WTC11 (cell line): ENCODE measurements around the gene CXorf65.

Experiments
- ARID4B ChIP-seq: sonication (generic); formaldehyde crosslinking; IDR thresholded peaks from 2 replicates; pipeline ENCODE4 v1.8.0; 2023; ENCODE audit warnings: missing genetic modification reagents, mild to moderate bottlenecking, borderline replicate concordance
- ATF2 ChIP-seq: sonication (generic); formaldehyde crosslinking; IDR thresholded peaks from 2 replicates; pipeline ENCODE4 v1.8.1; 2022; ENCODE audit warnings: low read depth, missing genetic modification reagents, borderline replicate concordance
- CREM ChIP-seq: sonication (generic); formaldehyde crosslinking; IDR thresholded peaks from 2 replicates; pipeline ENCODE4 v1.8.1; 2022; ENCODE audit warnings: mild to moderate bottlenecking, missing genetic modification reagents, moderate library complexity
- CTCF ChIP-seq: fragments of 200-600 bp; IDR thresholded peaks from 2 replicates; pipeline ENCODE4 v1.8.0; 2022; ENCODE audit warnings: antibody characterized with exemption
- GABPB1 ChIP-seq: sonication (generic); formaldehyde crosslinking; IDR thresholded peaks from 2 replicates; pipeline ENCODE4 v1.8.1; 2023; ENCODE audit warnings: mild to moderate bottlenecking, missing genetic modification reagents
- GRHL2 ChIP-seq: fragments of 250-450 bp; sonication (Bioruptor Pico); IDR thresholded peaks from 2 replicates; pipeline ENCODE4 v1.8.0; 2022; ENCODE audit warnings: mild to moderate bottlenecking, moderate library complexity; ENCODE audit not compliant: insufficient replicate concordance, severe bottlenecking
- JUN ChIP-seq: sonication (generic); formaldehyde crosslinking; IDR thresholded peaks from 2 replicates; pipeline ENCODE4 v1.8.0; 2023; ENCODE audit warnings: mild to moderate bottlenecking, missing genetic modification reagents
- MAX ChIP-seq: sonication (generic); formaldehyde crosslinking; IDR thresholded peaks from 2 replicates; pipeline ENCODE4 v1.8.0; 2022; ENCODE audit warnings: mild to moderate bottlenecking, missing genetic modification reagents
- MLX ChIP-seq: sonication (generic); formaldehyde crosslinking; IDR thresholded peaks from 2 replicates; pipeline ENCODE4 v1.8.1; 2023; ENCODE audit warnings: mild to moderate bottlenecking, missing genetic modification reagents, moderate library complexity
- NR1H2 ChIP-seq: sonication (generic); formaldehyde crosslinking; IDR thresholded peaks from 2 replicates; pipeline ENCODE4 v1.9.0; 2021; ENCODE audit warnings: mild to moderate bottlenecking, moderate library complexity, missing genetic modification reagents
- RELA ChIP-seq: sonication (generic); formaldehyde crosslinking; IDR thresholded peaks from 2 replicates; pipeline ENCODE4 v1.8.1; 2022; ENCODE audit warnings: missing genetic modification reagents, mild to moderate bottlenecking, borderline replicate concordance
- ZBTB21 ChIP-seq: sonication (generic); formaldehyde crosslinking; IDR thresholded peaks from 2 replicates; pipeline ENCODE4 v1.8.1; 2023; ENCODE audit warnings: mild to moderate bottlenecking, missing genetic modification reagents, borderline replicate concordance

- TF ChIP-seq CTCF (no peak), ATF2 (CRISPR knock-in tag) (no peak), ZBTB21 (CRISPR knock-in tag) (no peak), MLX (CRISPR knock-in tag) (no peak), JUN (CRISPR knock-in tag) (no peak), CREM (CRISPR knock-in tag) (no peak), GABPB1 (no peak), GRHL2 (no peak), RELA (CRISPR knock-in tag) (no peak), MAX (CRISPR knock-in tag) (no peak), NR1H2 (CRISPR knock-in tag) (no peak), ARID4B (CRISPR knock-in tag) (no peak)
Measured at GRCh38 chrX:71106427-71106826, at the start of gene CXorf65.
